GM19463 (cell line): ENCODE data around the gene LOXHD1.

ENCODE experiments used
- ATAC-seq: cut with Tn5 transposase; IDR thresholded peaks from one replicate; pipeline ENCODE4 v1.9.1; 2021; ENCODE audit warnings: mild to moderate bottlenecking, moderate library complexity; ENCODE audit not compliant: unreplicated experiment

The LOXHD1 gene

DNA sequence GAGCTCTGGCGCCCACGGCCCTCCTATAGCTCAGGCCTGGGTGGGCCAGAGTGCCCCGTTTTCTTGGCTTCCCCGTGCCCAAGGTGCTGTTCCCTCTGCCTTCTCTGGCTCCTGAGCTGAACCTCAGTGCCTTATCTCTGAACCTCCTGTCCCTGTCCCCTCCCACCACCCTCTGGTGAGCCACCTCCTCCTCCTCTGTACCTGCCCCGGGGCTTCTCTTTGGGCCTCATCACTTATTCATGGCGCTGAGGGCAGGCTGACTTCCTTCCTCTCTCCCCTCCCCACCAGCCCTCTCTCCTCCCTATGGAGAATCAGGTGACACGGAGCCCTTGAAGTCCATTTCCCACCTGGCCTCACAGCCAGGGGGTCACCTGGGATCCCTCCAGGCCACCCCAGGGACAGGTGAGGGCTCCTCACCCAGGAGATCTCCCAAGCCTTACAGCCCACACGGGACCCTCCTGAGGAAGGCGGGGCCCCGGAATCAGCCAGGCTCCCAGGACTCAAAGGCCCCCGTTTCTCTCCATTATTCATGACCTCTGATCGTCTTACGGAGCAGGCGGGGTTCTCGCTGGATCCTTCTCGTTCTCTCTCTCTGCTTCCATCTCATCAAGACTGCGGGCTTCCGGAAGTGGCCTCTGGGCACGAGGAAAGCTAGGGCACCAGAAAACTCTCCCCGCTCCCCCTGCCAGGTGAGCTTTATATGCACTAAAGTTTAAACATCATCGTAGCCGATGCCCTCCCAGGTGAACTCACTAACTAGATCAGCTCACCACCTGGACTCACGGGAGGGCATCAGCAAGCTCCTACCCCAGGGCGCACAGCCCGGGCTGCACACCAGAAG lies at the start of gene LOXHD1:
LOXHD1 (minus strand) TSS at position 106 of the 841 bp plus-strand sequence. CDS start 187 bp downstream, outside the sequence.
- no peak for ATAC-seq

GRCh38 chr18:46705521-46705920 lies 48.5 kb upstream of the LOXHD1 start:
- no peak for ATAC-seq

DNA sequence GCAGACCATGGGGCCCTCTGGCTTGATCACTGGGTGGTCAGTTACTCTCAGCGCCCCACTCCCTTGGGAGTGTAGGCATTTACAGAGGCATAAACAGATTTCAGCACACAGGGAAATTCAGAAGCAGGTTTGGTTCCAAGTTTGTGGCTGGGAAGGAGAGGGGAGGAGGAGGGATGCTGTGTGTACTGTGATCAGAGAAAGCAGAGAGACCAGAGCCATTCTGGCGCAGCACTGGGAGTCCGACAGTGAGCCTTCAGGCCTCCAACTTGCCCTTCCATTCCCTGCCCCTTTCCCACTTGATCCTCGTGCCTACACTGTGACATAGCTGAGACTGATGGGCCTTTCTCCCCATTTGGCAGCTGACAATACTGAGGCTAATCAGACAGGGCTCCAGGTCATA lies 47.8 kb upstream of the LOXHD1 start:
- no peak for ATAC-seq

DNA sequence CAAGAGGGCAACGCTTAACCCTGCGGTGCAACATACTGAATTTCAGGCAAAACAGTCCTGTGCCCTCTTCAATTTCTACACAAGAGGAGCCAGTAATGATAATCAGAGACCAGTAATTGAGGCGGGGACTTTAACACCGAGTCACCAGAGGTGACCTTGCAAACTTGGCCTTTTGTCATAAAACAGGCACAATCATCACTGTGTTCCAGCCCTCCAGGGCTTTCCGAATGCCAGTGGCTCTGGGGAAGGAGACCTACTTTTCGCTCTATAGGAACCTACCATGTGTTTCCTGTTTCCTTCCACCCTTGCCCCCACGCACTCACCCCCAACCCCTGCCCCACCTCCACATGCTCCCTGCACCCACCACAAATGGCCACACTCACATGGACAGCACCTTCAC lies 47.2 kb upstream of the LOXHD1 start:
- ATAC-seq = no peak

- no peak for ATAC-seq
These were observed 45.5 kb upstream of the LOXHD1 start for GRCh38 chr18:46702471-46702870.

GRCh38 chr18:46700066-46700824 lies 43.2 kb upstream of the LOXHD1 start:
- no peak for ATAC-seq

GRCh38 chr18:46696702-46697101 lies 39.7 kb upstream of the LOXHD1 start:
- ATAC-seq = no peak

DNA sequence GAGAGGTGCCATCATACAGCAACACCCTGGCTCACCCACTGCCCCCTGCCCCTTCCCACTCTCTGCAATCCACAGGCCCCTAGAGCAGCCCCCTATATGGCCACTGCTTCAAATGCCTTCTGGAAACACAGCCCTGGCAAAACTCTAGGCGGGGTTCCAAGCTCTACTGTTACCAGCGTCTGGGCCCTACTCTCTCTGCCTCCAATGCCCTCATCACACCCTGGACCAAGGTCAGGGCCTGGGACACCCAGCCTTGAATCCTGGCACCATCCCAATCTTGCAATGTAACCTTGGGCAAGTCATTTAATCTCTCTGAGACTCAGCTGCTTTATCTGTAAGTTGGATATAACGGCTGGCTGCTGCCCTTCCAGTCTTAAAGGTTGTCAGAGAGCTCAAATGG lies 39.2 kb upstream of the LOXHD1 start:
- no peak for ATAC-seq

GRCh38 chr18:46693996-46694395 lies 37.0 kb upstream of the LOXHD1 start:
- no peak for ATAC-seq

DNA sequence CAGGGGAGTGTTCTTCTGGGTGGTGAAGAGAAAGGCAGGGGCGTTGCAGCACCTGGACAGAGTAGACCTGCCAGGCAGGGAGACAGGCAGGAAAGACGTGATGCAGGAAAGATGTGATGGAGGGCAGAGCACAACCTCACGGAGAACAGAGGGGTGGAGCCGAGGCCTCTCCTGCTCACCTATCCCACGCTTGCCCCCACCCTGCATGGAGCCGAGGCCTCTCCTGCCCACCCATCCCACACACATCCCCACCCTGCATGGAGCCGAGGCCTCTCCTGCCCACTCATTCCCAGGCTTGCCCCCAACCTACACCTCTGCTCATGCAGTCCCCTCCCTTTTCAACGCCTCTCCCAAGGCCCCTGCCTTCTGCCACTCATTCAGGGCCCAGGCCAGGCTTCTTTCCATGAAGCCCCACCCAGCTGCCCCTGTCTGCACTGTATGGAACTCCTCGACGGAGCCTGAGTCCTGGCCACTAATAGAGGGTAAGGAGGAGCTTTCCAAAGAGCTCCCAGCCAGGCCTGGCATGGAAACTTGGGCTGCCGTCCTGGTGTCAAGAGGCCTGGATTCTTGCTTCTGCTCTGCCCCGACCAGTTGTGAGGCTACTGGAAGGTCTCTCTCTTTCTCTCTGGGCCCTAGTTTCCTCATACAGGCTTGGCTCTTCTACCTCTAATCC lies 32.0 kb upstream of the LOXHD1 start:
- ATAC-seq = no peak

DNA sequence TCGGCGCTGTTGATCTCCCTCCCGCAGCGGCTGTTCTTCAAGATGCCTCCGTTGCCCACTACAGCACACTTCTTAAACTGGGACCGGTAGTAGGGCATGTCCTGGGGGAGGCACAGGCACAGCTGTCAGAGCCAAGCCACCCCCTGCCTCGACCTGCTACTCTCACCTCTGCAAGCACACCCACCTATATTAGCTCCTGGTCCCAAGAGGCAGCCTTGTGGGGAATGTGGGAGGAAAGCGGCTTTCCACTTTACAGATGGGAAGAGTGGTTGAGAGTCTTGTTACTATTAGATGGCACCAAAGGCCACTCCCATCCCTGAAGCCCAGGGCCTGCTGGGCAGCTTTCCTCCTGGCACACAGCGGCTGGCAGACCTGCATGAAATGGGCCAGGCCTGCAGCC lies 29.2 kb upstream of the LOXHD1 start:
- ATAC-seq = no peak

- ATAC-seq = no peak
These were observed 26.2 kb upstream of the LOXHD1 start for GRCh38 chr18:46683252-46683651.

DNA sequence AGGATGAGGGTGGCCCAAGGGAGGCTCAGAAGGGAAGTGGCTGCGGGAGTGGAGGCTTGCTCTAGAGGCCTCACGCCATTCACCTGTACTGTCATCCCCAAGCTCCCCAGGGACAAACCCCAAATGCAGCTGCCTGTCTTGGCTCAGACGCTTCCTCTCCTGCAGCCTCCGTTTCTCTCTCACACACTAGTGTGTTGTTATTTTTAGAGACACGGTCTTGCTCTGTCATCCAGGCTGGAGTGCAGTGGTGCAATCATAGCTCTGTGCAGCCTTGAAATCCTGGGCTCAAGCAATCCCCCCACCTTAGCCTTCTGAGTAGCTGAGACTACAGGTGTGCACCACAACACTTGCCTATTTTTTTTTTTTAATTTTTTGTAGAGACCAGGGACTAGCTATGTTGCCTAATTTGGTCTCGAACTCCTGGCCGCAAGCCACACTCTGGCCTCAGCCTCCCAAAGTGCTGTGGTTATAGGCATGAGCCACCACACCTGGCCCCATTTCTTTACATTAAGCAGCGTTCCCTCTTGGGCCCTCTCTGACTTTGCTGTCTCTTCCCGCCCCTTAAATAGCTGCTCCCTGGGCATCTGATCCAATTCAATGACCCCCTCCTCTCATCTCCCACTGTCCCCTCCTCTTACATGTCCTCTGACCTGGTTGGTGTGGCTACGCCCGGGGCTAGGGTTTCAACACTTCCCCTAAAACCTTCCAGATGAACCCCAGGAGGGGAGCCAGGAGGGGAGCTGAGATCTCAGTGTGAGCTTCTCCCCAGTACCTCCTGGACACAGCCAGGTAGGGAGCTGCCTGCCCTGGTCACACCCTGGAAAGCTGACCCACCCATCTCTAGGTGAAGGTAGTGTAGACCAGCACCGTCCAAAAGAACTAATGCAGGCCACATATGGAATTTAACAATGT lies 24.0 kb upstream of the LOXHD1 start:
- no peak for ATAC-seq

GRCh38 chr18:46679846-46680598 lies 23.0 kb upstream of the LOXHD1 start:
- ATAC-seq = no peak

GRCh38 chr18:46678785-46679399 lies 21.9 kb upstream of the LOXHD1 start:
- no peak for ATAC-seq

DNA sequence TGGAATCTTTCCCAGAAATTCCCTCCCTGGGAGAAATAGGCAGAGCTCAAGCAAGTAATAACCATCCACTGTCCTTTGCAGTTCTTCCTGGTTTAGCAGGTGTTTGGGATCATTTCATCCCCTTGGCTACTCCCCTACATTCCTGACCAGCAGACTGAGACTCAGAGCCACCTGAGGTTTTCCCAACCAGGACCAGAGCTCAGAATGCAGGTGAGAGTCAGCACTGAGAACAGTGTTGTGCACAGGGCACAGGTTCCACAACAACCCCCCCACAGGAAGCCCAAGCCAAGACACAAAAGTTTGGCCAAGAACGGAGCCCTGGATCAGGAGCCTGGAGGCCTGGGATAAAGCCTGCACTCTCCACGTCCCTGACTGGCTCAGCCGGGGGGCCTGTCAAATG lies 21.0 kb upstream of the LOXHD1 start:
- ATAC-seq = no peak

- no peak for ATAC-seq
These were observed 20.6 kb upstream of the LOXHD1 start for GRCh38 chr18:46677611-46678010.

DNA sequence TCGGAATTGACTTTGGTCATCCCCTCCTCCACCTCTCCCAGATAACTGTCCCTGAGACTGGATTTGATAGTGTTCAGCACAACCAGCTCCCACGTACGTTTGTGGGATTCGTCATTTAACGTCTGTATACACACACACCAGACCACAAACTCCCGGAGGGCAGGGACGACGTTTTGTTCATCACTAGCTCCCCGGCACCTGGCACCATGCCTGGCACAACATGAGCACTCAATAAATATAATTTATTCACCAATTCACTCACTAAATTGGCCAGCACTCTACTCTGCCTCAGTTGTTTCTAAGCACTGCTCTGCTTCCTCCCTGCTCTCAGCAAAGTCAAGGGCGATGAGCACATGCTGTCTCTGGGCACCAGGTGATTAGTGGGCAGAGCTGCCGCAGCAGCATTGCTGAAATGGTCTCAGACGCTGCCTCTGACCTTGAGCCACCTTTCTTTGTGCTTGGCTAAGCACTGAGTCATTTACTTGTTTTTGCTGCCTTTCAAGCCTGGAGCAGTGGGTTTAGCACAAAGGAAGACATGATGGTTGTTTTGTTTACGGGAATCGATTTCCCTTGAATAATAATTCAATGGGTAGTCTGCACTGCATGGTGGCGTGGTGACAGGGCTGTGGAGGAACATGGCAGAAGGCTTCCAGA lies 19.3 kb upstream of the LOXHD1 start:
- no peak for ATAC-seq

DNA sequence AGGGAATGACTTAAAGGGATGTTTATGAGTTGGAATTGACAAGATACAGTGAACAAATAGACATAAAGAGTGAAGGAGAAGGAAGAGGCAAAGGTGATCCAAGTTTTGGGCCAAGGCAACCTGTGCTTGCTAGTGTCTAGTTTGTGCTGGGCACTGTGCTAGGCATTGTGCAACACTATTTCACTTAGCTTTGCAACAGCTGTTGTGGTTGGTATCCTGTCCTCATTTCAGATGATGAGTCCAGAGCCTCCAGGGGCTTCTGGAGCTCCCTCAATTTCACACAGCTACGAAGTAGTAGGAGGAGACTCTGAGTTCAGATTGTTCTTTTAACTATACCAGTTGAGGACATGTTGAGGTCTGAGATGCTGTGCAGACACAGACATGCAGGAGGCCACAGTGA lies 18.1 kb upstream of the LOXHD1 start:
- ATAC-seq = no peak
